GM18520 (cell line): ENCODE measurements around the gene OR9A2.

ENCODE experiments used
- ATAC-seq: cut with Tn5 transposase; IDR thresholded peaks from one replicate; pipeline ENCODE4 v1.9.1; 2021; ENCODE audit not compliant: unreplicated experiment

OR9A2 gene

GRCh38 chr7:143023047-143023446 is 3.9 kb downstream of the OR9A2 start:
- no peak for ATAC-seq

DNA sequence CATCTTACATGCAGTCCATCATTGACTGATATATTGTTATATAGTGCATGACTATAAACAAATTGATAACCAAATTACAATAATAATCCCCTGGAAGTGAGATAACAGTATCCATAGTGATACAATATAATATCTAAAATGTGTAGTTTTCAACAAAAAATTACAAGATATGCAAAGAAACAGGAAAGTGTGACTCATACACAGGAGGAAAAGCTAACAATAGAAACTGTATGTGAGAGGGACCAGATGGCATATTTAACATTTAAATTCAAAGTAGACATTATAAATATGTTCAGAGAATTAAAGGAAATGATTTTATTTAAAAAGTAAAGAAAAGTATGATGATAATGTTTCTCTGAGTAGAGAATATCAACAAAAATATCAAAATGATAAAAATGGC is 8.0 kb downstream of the OR9A2 start:
- no peak for ATAC-seq

DNA sequence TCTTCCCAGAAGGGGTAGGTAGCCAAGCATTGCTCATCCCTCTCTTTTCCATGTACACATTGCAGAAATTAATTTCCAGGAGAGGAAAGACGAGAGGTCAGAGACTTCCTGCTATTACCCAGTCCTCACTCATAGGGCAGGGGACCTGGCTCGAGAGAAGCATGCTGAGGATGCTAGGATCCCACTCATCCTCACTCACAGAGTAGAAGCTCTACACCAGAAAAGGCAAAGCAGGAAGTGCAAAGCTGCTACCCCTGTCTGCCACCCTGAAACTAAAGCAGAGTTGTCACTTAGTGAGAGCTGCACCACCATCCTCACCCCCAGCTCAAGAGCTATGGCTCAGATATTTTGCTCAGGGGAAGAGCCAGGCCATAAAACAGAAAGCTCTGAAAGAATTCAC is 9.9 kb downstream of the OR9A2 start:
- ATAC-seq = no peak

DNA sequence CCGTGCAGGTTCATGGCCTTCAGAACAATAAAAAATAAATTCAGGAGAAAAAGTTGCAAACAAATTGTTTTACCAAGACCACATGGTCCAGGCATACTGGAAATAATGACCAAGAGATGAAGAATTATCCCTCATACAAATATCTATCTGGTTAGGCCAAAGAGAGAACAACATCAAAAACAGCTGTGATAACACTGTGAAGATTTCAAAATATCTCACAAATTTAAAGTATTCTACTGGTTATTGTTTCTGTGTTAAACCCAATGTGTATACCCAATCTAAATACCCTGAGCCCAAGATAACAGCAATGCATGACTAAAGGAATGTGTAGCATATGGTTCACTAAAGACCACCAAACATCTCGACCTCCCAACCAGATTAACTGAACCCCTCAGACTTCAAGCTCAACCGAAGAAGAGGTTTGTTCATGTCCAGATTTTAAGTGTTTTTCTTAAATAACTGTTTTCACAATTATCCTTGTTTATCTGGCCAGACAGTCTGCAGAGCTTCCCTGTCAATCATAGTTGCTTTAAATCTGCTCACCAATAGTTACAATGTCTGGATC is 10.9 kb downstream of the OR9A2 start:
- ATAC-seq = no peak

GRCh38 chr7:143015084-143015483 is 11.8 kb downstream of the OR9A2 start:
- ATAC-seq = peak; percentile 53

- no peak for ATAC-seq
Observed at GRCh38 chr7:143013893-143014292, 13.0 kb downstream of the OR9A2 start.

DNA sequence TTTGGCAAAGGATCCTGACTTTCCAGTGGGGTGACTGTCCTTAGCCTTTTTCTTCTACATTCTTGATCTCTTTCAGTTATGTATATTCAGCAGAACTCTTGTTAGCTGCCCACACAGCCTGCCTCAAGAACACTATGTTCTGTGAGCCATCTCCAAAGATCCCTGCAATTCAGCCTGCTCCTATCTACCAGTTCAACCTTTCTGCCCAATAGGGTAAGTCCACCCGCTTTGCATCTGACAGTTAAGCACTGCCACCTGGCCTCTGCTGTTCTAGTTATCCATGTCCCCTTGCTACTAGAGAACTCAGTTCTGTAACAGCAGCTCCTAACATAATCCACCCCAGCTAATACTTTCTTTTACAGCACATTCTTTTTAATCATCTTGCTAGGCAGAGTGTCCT is 13.5 kb downstream of the OR9A2 start:
- no peak for ATAC-seq

DNA sequence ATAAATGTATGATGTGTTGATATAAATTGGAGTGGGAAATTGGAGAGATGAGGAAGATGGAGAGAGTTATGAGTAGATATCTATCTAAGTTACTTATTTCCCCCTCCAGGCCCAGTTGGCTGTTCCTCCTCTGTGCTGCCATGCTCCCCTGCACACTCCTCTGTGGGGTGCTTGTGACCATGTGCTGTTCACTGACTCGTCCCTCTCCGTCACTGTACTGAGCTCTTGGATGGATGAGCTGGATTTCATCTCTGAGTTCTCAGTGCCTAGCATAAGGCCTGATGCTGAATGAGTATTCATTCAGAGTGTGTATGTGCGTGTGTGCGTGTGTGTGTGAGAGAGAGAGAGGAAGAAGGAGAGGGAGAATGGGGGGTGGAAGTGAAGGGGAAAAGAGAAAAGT is 14.5 kb downstream of the OR9A2 start:
- ATAC-seq = no peak

GRCh38 chr7:143012001-143012400 is 14.9 kb downstream of the OR9A2 start:
- ATAC-seq = no peak

- ATAC-seq = peak; percentile 69
Observed at GRCh38 chr7:143008007-143008901, 18.7 kb downstream of the OR9A2 start.

- ATAC-seq = no peak
Observed at GRCh38 chr7:143005632-143006260, 21.2 kb downstream of the OR9A2 start.

DNA sequence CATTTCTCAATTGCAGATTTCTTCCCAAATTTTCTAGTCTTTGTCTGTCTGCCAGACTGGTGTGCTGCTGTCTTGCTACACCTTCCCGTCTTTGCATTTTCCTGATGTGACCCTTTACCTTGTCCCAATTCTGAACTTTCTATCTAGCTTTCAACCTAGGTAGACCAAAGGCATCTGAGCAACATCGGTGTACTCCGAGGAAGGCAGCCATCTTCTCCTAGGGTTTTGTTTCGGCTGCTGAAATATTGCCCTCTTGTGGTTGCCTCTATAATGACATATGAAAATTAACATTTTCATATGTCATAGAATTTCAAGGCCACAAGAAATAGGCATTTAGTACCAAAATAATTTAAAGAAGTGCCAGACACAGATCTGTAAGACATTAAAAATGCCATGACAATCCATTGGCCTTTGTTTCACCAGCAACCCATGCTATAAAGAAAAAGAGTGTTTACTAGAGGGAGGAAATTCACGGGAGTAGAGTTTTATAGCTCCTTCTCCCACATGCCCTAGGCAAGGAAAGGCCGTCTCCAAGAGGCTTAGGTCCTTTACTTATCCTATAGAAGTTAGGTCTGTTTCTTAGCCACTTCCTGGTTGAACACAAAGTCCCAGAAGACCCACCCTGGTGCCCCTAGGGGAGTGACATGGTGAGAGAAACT is 23.4 kb downstream of the OR9A2 start:
- no peak for ATAC-seq

- ATAC-seq = no peak
Observed at GRCh38 chr7:143002898-143003297, 24.0 kb downstream of the OR9A2 start.

DNA sequence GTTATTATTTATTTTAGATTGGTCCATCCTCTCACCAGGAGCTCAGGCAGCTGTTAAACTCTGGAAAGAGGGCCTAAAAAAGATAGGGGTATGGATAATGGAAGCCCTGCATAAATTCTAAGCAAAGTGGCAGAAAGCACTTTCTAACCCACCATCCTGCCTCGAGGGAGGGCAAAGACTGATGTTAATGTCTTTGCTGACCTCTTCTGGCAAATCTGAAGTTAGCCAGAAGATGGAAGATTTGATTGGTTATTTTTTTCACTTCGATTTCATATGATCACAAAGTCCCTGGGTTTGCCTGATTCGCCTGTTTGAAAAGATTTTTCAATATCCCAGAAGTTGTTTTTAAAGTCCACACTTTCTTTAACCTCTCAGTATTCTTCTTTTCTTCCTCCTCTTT is 24.8 kb downstream of the OR9A2 start:
- no peak for ATAC-seq

- ATAC-seq = no peak
Observed at GRCh38 chr7:143000648-143001047, 26.3 kb downstream of the OR9A2 start.

- ATAC-seq = no peak
Observed at GRCh38 chr7:142999793-143000192, 27.1 kb downstream of the OR9A2 start.

DNA sequence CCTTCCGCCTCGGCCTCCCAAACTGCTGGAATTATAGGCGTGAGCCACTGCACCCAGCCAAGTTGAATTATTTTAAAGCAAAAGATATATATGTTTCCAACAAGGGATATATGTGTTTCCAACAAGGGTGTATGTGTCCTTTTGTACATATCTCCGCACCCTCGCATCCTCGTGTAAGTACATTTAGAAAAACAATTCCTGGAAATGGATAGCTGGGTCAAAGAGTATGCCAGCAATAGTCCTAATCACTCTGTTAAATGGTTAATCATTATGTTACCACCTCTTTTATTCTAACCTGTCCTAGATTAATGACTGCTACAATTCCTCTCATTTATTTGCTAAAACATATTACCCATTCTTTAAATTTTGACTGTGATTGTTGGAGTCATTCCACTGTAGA is 28.0 kb downstream of the OR9A2 start:
- no peak for ATAC-seq

- ATAC-seq = no peak
Observed at GRCh38 chr7:142997456-142997989, 29.4 kb downstream of the OR9A2 start.

- ATAC-seq = no peak
Observed at GRCh38 chr7:142992427-142992826, 34.5 kb downstream of the OR9A2 start.

DNA sequence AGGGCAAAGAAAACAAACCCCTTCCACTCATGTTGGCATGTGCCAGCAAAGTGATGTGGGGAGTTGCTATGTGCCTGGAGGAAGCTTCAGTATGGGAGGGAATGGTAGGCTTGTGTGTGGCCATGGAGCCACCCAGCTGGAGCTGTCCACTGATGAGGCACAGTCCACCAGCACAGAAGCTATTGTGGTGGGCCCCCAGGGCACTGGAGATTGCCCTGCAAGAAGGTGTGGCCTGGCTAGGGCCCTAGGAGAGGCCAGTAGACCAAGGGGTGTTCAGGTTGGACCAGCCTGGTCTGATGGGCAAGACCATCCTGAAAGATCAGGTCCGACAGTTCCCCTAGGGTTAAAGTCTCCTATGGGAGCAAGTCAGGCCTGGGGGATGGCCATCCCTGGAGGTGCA is 42.6 kb downstream of the OR9A2 start:
- ATAC-seq = no peak

GRCh38 chr7:142983825-142984224 is 43.1 kb downstream of the OR9A2 start:
- ATAC-seq = no peak
